ENCODE data around the gene ADK. TPM values are rescaled to one million over a fixed set of nuclear protein-coding genes. Genes with fewer than 3 reads are reported as not detected.

The ADK gene
- total and polyA plus RNA-seq, 2 of the 4 experiments (the other 2 are of a cell fraction) = 30.6 to 40.9 TPM

- ChIA-PET POLR2A (ENCODE audit: unreplicated experiment) (no interaction called here), CTCF (no interaction called here)
- Histone ChIP-seq H3K4me1 (ENCODE audit: control insufficient read depth, insufficient read depth, low read length) (no peaks in the 10 kb centered on the region; the same call in 1 of the 2 replicates), H3K79me1 (ENCODE audit: low read depth in 1 of 2, low read length in 2 of 2) (peaks cover 7 to 16% of the 10 kb centered on the region in 2 experiments; a peak in 3 of 4 replicates), H2BK15ac (ENCODE audit: low read depth, low read length) (no peak overlapping the region), H4K91ac (ENCODE audit: insufficient read depth, low read depth, low read length) (no peak overlapping the region), H3K14ac (replicated peaks; ENCODE audit: low read depth, low read length) (no peak overlapping the region), H3K18ac (ENCODE audit: low read depth, low read length) (no peak overlapping the region), H4K20me1 (ENCODE audit: insufficient read depth, low read length) (no peaks in the 10 kb centered on the region), H3K27me3 (ENCODE audit: control insufficient read depth, insufficient read depth, low read length) (no peaks in the 10 kb centered on the region), H2BK20ac (ENCODE audit: low read depth, low read length) (no peak overlapping the region), H2AK9ac (replicated peaks; ENCODE audit: low read depth, low read length, poor library complexity) (no peak overlapping the region), H3K9me3 (ENCODE audit: control insufficient read depth, insufficient read depth, low read length) (no peaks in the 10 kb centered on the region), H3K9ac (ENCODE audit: low read depth, low read length) (no peak overlapping the region), H4K8ac (ENCODE audit: low read depth in 2 of 2, low read length in 2 of 2) (no peak overlapping the region), H2AFZ (replicated peaks; ENCODE audit: low read length, poor library complexity) (no peak overlapping the region), H2BK120ac (ENCODE audit: low read depth, low read length) (no peak overlapping the region), H3K23ac (ENCODE audit: low read depth, low read length) (no peak overlapping the region), H3K4me3 (ENCODE audit: insufficient read depth, low read depth, low read length) (no peak overlapping the region), H2AK5ac (ENCODE audit: low read depth, low read length) (no peak overlapping the region), H3K4ac (ENCODE audit: low read depth, low read length) (no peak overlapping the region), H3K4me2 (ENCODE audit: low read depth, low read length) (no peak overlapping the region), H3K56ac (ENCODE audit: extremely low read depth, insufficient read depth, low read length) (no peak overlapping the region), H4K5ac (ENCODE audit: low read depth, low read length) (no peak overlapping the region), H2BK5ac (ENCODE audit: low read depth, low read length, poor library complexity, severe bottlenecking) (no peak overlapping the region), H3K36me3 (ENCODE audit: control insufficient read depth, insufficient read depth, low read length) (no peaks in the 10 kb centered on the region), H3K9me1 (ENCODE audit: insufficient read depth, low read length) (no peaks in the 10 kb centered on the region; the same call in 1 of the 2 replicates), H3K27ac (ENCODE audit: insufficient read depth, low read length) (no peak overlapping the region)
- in situ Hi-C loops (cut with MboI; ENCODE audit: low sequenced_read_pairs) (no loop called here), dilution Hi-C loops (cut with HindIII; ENCODE audit: low sequenced_read_pairs, unreplicated experiment) (no loop called here), intact Hi-C loops (cut with micrococcal nuclease) (loop anchor here (5.0 kb wide), 1 partner anchor 57 kb away; no protein-coding TSS in a partner anchor)
- ATAC-seq (ENCODE audit: low read depth) (no peak), DNase-seq (no peak)
- no TSS peak for BruUV-seq (replicated peaks)
- TF ChIP-seq MAFK (IDR thresholded peaks at IDR 0.05; ENCODE audit: low read depth, low read length) = no peak
- no peak for TF ChIP-seq RCOR1 (IDR thresholded peaks at IDR 0.05; ENCODE audit: insufficient replicate concordance, low read length)
- no peak for TF ChIP-seq RFX5 (IDR thresholded peaks at IDR 0.05; ENCODE audit: low read depth, low read length)
- TF ChIP-seq SMC3 (IDR thresholded peaks at IDR 0.05; ENCODE audit: low read depth, low read length) = no peak
- no peak for TF ChIP-seq RAD21 (IDR thresholded peaks at IDR 0.05; ENCODE audit: low read length)
- TF ChIP-seq FOS (IDR thresholded peaks at IDR 0.05; ENCODE audit: low read depth, low read length) = no peak
- no peak for TF ChIP-seq CTCF (conservative IDR thresholded peaks at IDR 0.05; ENCODE audit: low read depth, low read length)
- TF ChIP-seq CEBPB (IDR thresholded peaks at IDR 0.05; ENCODE audit: low read depth, low read length) = no peak
- TF ChIP-seq MAZ (IDR thresholded peaks at IDR 0.05; ENCODE audit: borderline replicate concordance, low read depth, low read length) = no peak
- no peak for TF ChIP-seq ELK1 (IDR thresholded peaks at IDR 0.05; ENCODE audit: borderline replicate concordance, low read depth, low read length)
- TF ChIP-seq BHLHE40 (IDR thresholded peaks at IDR 0.05; ENCODE audit: low read depth, low read length) = no peak
- TF ChIP-seq NFE2L2 (IDR thresholded peaks at IDR 0.05; ENCODE audit: low read depth, low read length) = no peak
- no peak for TF ChIP-seq USF2 (IDR thresholded peaks at IDR 0.05; ENCODE audit: low read depth, low read length)
- WGBS, 2 experiments (ENCODE audit: extremely low coverage in 2 of 2, insufficient read length in 1 of 2) = no CpG with 5 or more reads among the region's 3 CpGs
These were observed 228.5 kb downstream of the ADK start for GRCh38 chr10:74379474-74379873.

All from IMR-90 (cell line).